DOHH2 (cell line): ENCODE data around the gene FBXO42.

ENCODE experiments used
- H3F3A ChIP-seq: fragments of 200-600 bp; sonication (generic), shearing (Covaris generic); 2 replicates; pipeline ENCODE4 v1.6.0; 2016; ENCODE audit warnings: antibody characterized with exemption, mild to moderate bottlenecking; ENCODE audit not compliant: control insufficient read depth, insufficient read depth
- H3K27ac ChIP-seq: fragments of 200-600 bp; sonication (generic); 2 replicates; pipeline ENCODE4 v1.5.1; 2014; ENCODE audit warnings: low read depth, mild to moderate bottlenecking, low read length, moderate library complexity
- H3K27me3 ChIP-seq: fragments of 200-600 bp; sonication (generic); 2 replicates; pipeline ENCODE4 v1.6.1; 2014; ENCODE audit warnings: mild to moderate bottlenecking, low read length, mixed read lengths; ENCODE audit not compliant: control insufficient read depth
- H3K36me3 ChIP-seq: fragments of 200-600 bp; sonication (generic); 2 replicates; pipeline ENCODE4 v1.6.1; 2014; ENCODE audit warnings: mild to moderate bottlenecking, low read length, moderate library complexity, mixed read lengths; ENCODE audit not compliant: control insufficient read depth
- H3K4me1 ChIP-seq: fragments of 200-600 bp; sonication (generic); 2 replicates; pipeline ENCODE4 v1.6.1; 2014; ENCODE audit warnings: mild to moderate bottlenecking, low read length, mixed read lengths; ENCODE audit not compliant: control insufficient read depth
- H3K4me2 ChIP-seq: fragments of 200-600 bp; sonication (generic); 2 replicates; pipeline ENCODE4 v1.6.0; 2014; ENCODE audit warnings: mild to moderate bottlenecking, low read length, moderate library complexity
- H3K4me3 ChIP-seq: fragments of 200-600 bp; sonication (generic); 2 replicates; pipeline ENCODE4 v1.5.1; 2014; ENCODE audit warnings: mild to moderate bottlenecking, low read length, mixed read lengths
- H3K79me2 ChIP-seq: fragments of 200-600 bp; sonication (generic); 2 replicates; pipeline ENCODE4 v1.6.1; 2014; ENCODE audit warnings: mild to moderate bottlenecking, low read length, mixed read lengths; ENCODE audit not compliant: control insufficient read depth
- H3K9me2 ChIP-seq: fragments of 200-600 bp; sonication (generic); replicated peaks from 2 replicates; pipeline ENCODE4 v1.6.1; 2014; ENCODE audit warnings: mild to moderate bottlenecking, low read length, mixed read lengths; ENCODE audit not compliant: control insufficient read depth
- H3K9me3 ChIP-seq: fragments of 200-600 bp; sonication (generic); 2 replicates; pipeline ENCODE4 v1.6.1; 2014; ENCODE audit warnings: antibody characterized with exemption, low read length, mixed read lengths; ENCODE audit not compliant: control insufficient read depth, insufficient read depth
- H4K20me1 ChIP-seq: fragments of 200-600 bp; sonication (generic); 2 replicates; pipeline ENCODE4 v1.6.0; 2014; ENCODE audit warnings: low read depth, mild to moderate bottlenecking, antibody characterized with exemption, low read length, moderate library complexity; ENCODE audit not compliant: control insufficient read depth, insufficient read depth
- EZH2phosphoT487 ChIP-seq: fragments of 200-600 bp; sonication (generic); IDR thresholded peaks from 2 replicates; pipeline ENCODE4 v1.6.1; 2017; ENCODE audit warnings: borderline replicate concordance, mild to moderate bottlenecking, antibody characterized with exemption, low read length, moderate library complexity, mixed read lengths
- TF ChIP-seq, protein P1 (sequence below): fragments of 200-600 bp; sonication (generic); IDR thresholded peaks from one replicate; pipeline ENCODE4 v1.5.1; 2014; ENCODE audit warnings: antibody characterized with exemption, mild to moderate bottlenecking, low read depth, low read length; ENCODE audit not compliant: poor library complexity, severe bottlenecking

Gene FBXO42

DNA sequence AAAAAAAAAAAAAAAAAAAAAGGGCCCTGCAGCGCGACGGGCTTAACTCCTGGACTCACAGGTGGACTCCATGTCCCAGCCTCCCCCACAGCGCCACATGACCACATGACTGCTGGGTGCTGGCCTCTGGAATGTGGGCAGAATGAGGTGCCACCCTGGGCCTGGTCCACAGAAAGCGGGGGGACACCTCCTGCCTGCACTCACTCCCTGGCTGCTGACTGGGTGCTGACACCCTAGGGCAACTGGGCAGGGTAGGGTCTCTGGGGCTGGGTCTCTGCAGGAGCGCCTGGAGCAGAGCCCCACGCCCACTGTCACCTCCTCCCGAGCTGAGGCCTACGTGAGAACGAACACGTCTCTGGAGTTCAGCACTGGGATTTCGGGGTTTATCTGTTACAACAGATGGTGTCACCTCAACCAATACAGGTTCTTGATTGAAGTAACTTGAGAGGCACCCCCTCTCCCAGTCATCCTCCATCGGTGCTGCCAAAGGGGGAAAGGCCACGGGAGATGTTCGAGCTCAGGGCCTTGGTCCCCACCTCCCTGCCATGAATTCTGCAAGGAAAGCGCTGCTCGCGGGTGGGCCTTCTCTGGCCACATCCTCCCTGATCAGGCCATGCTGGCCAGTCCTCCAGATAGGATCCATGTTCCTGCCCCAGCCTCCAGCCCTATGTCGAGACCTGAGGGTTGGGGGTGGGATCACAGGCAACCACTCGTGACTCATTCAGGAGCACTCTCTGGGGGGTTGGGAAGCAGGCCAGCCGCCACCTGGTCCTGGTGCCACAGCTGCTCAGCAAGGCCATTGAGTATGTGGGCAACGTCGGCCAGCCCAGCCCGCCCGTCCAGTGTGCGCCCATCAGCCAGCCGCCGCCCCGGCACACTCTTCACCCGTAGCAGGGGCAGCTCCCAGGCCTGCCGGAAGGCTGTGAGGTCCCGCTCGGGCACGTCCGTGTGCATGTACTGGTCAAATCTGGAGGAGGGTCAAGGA lies 120.7 kb downstream of the FBXO42 start:
- H3F3A ChIP-seq, result peaks cover 5% of the 10 kb centered on the region; the same call in 1 of the 2 replicates
- H3K27ac ChIP-seq, result no peak overlapping the region
- peaks cover 8% of the 10 kb centered on the region for H3K4me1 ChIP-seq

DNA sequence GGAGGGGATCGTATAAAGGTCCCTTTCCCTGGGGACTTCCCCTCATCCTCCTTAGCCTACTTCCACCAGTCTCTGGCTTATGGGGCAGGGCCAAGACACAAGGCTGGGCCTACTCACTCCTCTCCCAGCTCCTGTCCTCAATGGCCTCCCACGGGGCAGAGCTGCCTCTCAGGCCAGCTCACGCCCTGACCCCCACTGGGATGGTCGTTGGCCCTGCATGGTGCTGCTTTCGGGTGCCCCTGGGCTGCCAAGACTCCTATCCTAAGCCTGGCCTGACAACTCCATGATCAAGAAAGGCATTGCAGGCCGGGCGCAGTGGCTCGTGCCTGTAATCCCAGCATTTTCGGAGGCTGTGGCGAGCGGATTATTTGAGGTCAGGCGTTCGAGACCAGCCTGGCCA lies 121.5 kb downstream of the FBXO42 start:
- H3K9me3 ChIP-seq, result no peaks in the 10 kb centered on the region
- H3K79me2 ChIP-seq, result no peaks in the 10 kb centered on the region
- no peak overlapping the region for H3K4me3 ChIP-seq
- H3F3A ChIP-seq, result peaks cover 5% of the 10 kb centered on the region; the same call in 1 of the 2 replicates
- H3K4me1 ChIP-seq, result no peaks in the 10 kb centered on the region
- H3K4me2 ChIP-seq, result no peak overlapping the region
- H4K20me1 ChIP-seq, result no peaks in the 10 kb centered on the region
- no peak overlapping the region for H3K27ac ChIP-seq
- no peaks in the 10 kb centered on the region for H3K27me3 ChIP-seq
- TF ChIP-seq, protein P1, sequence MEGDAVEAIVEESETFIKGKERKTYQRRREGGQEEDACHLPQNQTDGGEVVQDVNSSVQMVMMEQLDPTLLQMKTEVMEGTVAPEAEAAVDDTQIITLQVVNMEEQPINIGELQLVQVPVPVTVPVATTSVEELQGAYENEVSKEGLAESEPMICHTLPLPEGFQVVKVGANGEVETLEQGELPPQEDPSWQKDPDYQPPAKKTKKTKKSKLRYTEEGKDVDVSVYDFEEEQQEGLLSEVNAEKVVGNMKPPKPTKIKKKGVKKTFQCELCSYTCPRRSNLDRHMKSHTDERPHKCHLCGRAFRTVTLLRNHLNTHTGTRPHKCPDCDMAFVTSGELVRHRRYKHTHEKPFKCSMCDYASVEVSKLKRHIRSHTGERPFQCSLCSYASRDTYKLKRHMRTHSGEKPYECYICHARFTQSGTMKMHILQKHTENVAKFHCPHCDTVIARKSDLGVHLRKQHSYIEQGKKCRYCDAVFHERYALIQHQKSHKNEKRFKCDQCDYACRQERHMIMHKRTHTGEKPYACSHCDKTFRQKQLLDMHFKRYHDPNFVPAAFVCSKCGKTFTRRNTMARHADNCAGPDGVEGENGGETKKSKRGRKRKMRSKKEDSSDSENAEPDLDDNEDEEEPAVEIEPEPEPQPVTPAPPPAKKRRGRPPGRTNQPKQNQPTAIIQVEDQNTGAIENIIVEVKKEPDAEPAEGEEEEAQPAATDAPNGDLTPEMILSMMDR, result no peak
- no peak for TF ChIP-seq EZH2phosphoT487
- no peaks in the 10 kb centered on the region for H3K9me2 ChIP-seq
- H3K36me3 ChIP-seq, result no peaks in the 10 kb centered on the region

More for the DNA sequence above, 120.7 kb downstream of the FBXO42 start:
- TF ChIP-seq, protein P1, result no peak
- no peak for TF ChIP-seq EZH2phosphoT487
- Histone ChIP-seq H3K4me2 (no peak overlapping the region), H3K4me3 (no peak overlapping the region), H4K20me1 (no peaks in the 10 kb centered on the region), H3K9me2 (no peaks in the 10 kb centered on the region), H3K9me3 (no peaks in the 10 kb centered on the region), H3K36me3 (no peaks in the 10 kb centered on the region), H3K79me2 (no peaks in the 10 kb centered on the region), H3K27me3 (no peaks in the 10 kb centered on the region)

DNA sequence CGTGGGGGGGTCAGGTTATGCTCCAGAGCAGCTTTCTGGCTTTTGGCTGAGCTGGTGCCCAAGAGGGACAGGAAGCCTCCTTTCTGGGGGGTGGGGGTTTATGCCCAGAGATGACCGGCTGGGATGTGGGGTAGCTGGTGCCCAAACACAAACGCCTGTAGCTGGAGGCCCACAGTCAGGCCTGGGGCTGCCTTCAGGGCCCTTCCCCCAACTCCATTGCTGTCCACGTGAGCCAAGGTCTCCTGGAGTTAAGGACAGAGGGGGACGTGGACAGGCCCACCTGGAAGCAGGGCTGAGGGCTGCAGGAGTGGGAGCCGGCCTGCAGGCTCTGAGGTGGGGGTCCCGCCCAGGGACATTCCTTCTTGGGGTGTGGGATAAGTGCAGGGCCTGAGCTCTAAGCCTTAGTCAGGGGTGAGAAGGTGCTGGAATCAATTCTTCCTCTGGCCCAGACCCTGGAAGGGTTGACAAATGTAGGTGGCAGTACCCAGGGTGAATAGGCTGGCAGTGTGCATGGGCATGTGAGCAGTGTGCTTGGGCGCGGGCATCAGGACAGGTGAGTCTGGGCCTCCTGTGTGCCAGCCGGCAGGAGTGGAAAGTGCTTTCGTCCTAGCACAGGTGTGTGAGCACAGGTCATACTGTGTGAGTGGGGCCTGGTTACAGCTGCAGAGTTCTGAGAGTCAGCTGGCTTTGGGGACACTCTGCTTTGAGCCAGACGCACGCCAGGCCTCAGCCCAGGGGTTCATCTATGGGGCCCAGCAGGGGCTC lies 122.1 kb downstream of the FBXO42 start:
- Histone ChIP-seq H3K27ac (no peak overlapping the region), H4K20me1 (no peaks in the 10 kb centered on the region), H3K9me2 (no peaks in the 10 kb centered on the region), H3K36me3 (no peaks in the 10 kb centered on the region), H3K4me3 (no peak overlapping the region), H3K9me3 (no peaks in the 10 kb centered on the region), H3K4me1 (no peaks in the 10 kb centered on the region), H3K27me3 (no peaks in the 10 kb centered on the region), H3K4me2 (no peak overlapping the region), H3F3A (peaks cover 2% of the 10 kb centered on the region; the same call in 1 of the 2 replicates), H3K79me2 (no peaks in the 10 kb centered on the region)
- TF ChIP-seq, protein P1, result no peak
- no peak for TF ChIP-seq EZH2phosphoT487
